ENCODE measurements around the gene USP35.
A peak's percentile ranks its signal among the peaks of the same experiment; 100 is the strongest.

Gene USP35

DNA sequence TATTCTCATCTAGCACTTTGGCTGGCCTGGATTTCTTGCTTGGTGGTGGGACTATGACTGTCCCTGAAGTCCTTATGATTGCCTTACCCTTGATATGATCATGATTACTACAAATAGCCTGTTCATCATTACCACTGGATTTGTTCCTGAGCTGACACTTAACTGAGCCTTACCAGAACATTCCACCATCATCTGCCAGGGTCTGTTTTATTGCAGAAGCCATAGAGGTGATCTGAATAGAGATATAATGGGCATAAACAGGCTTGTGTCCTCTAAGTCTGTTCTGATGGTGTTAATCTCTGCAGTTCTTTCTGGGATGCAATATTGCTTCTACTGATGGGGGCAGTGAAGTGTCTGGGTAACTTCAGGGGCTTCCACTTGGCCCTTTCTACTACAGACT lies 36.9 kb upstream of the USP35 start:
- no peak overlapping the region for H2AFZ ChIP-seq (ENCODE audit: low read length, unreplicated experiment)
- H3K4me1 ChIP-seq (ENCODE audit: control insufficient read depth, insufficient read depth, low read length, unreplicated experiment), result peaks cover 5% of the 10 kb centered on the region
- H3K27me3 ChIP-seq (ENCODE audit: insufficient read depth, low read length), result no peaks in the 10 kb centered on the region
- H3K79me2 ChIP-seq (ENCODE audit: control insufficient read depth, insufficient read depth, low read length, unreplicated experiment), result no peaks in the 10 kb centered on the region
- no peak overlapping the region for H3K4me3 ChIP-seq (ENCODE audit: low read depth, low read length)
- 0 out of 2 replicates have a peak, but pooled peaks cover 3% of the 10 kb centered on the region for H3K36me3 ChIP-seq (ENCODE audit: insufficient read depth, low read length)
- no peak overlapping the region for H3K27ac ChIP-seq (ENCODE audit: low read depth, low read length)

DNA sequence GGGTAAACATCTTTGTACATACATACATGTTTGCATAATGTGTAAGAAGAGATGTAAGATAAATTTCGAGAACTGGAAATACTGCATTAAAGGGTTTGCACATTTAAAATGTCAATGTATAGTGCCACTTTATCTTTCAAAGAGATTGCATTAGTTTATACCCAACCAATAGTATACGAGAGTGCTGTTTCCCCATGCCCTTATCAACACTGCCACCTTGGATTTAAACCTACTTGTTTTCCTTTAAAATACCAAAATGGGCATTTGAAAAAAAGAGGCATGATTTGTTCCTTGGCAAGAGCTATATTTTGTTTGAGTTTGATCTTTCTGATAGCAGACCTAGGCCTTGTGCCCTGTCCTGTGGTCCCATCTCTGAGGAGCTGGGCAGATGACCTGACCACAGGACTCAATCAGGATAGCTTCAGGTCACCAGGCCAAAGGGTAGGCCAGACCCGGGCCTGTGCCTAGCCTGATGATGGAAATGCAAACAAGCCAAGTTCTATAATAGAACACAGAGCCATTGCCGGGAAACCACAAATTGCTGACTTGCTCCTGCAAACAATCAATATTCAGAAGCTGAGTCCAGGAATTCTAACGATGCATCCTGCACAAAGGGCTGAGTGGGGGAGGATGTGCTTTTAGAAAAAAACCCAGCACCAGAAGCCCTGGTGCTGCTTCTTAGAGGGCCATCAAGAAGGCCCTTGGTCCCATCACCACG lies 32.4 kb upstream of the USP35 start:
- no peak overlapping the region for H3K27ac ChIP-seq (ENCODE audit: low read depth, low read length)
- no peaks in the 10 kb centered on the region for H3K4me1 ChIP-seq (ENCODE audit: control insufficient read depth, insufficient read depth, low read length, unreplicated experiment)
- H2AFZ ChIP-seq (ENCODE audit: low read length, unreplicated experiment), result no peak overlapping the region
- 0 out of 2 replicates have a peak, but pooled peaks cover 3% of the 10 kb centered on the region for H3K36me3 ChIP-seq (ENCODE audit: insufficient read depth, low read length)
- no peaks in the 10 kb centered on the region for H3K27me3 ChIP-seq (ENCODE audit: insufficient read depth, low read length)
- no peak overlapping the region for H3K4me3 ChIP-seq (ENCODE audit: low read depth, low read length)
- no peaks in the 10 kb centered on the region for H3K79me2 ChIP-seq (ENCODE audit: control insufficient read depth, insufficient read depth, low read length, unreplicated experiment)

DNA sequence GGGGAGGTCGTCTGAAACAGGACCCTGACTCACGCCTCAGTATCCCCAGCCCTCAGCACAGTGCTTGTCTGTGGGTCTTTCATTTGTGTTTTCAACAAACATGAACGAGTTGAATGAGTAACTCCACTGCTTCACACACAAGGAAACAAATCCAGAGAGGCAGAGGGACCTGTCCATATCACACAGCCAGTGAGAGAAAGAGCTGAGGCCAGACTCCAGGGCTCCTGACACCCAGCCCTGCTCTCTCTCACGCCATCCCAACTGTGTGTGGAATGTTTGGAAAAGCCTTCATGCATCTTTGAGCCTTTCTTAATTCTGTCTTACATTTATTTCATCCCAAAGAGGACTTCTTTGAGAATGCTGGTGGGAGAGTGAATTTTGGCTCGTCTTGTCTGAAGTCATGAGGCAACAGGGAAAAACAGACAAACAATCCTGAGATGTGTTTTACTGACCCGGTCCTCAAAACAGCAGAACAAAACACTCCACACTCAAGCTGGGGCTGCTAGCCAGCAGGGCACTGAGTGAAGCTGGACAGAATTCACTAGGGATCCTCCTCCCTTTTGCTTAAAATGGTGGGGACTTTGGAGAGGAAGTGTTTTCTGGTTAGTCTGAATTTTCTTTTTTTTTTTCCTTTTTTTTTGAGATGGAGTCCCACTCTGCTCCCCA lies 29.6 kb upstream of the USP35 start:
- Histone ChIP-seq H3K4me1 (ENCODE audit: control insufficient read depth, insufficient read depth, low read length, unreplicated experiment) (peaks cover 4% of the 10 kb centered on the region), H3K4me3 (ENCODE audit: low read depth, low read length) (no peak overlapping the region), H3K27ac (ENCODE audit: low read depth, low read length) (no peak overlapping the region), H2AFZ (ENCODE audit: low read length, unreplicated experiment) (no peak overlapping the region), H3K27me3 (ENCODE audit: insufficient read depth, low read length) (no peaks in the 10 kb centered on the region), H3K79me2 (ENCODE audit: control insufficient read depth, insufficient read depth, low read length, unreplicated experiment) (no peaks in the 10 kb centered on the region), H3K36me3 (ENCODE audit: insufficient read depth, low read length) (no peaks in the 10 kb centered on the region)

DNA sequence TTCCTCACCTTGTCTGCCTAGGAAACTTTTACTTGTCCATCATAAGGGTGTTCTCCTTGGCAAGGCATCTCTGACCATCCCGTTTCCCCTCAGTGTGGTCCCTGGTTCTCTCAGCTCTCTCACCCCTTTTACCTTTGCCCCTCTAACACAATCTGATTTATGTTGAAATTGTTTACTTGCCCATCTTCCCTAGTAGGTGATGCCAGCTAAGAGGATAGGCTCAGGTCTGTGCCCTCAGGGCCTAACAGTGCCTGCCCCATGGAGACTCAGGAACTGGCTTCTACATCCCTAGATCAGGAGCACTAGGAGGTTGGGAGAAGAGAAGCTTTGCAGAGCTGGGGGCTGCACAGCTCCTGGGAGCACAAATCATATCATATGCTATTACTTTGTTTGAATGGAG lies 28.2 kb upstream of the USP35 start:
- Histone ChIP-seq H3K4me3 (ENCODE audit: low read depth, low read length) (no peak overlapping the region), H2AFZ (ENCODE audit: low read length, unreplicated experiment) (no peak overlapping the region), H3K36me3 (ENCODE audit: insufficient read depth, low read length) (no peaks in the 10 kb centered on the region), H3K27me3 (ENCODE audit: insufficient read depth, low read length) (no peaks in the 10 kb centered on the region), H3K79me2 (ENCODE audit: control insufficient read depth, insufficient read depth, low read length, unreplicated experiment) (no peaks in the 10 kb centered on the region), H3K27ac (ENCODE audit: low read depth, low read length) (no peak overlapping the region), H3K4me1 (ENCODE audit: control insufficient read depth, insufficient read depth, low read length, unreplicated experiment) (peaks cover 4% of the 10 kb centered on the region)

DNA sequence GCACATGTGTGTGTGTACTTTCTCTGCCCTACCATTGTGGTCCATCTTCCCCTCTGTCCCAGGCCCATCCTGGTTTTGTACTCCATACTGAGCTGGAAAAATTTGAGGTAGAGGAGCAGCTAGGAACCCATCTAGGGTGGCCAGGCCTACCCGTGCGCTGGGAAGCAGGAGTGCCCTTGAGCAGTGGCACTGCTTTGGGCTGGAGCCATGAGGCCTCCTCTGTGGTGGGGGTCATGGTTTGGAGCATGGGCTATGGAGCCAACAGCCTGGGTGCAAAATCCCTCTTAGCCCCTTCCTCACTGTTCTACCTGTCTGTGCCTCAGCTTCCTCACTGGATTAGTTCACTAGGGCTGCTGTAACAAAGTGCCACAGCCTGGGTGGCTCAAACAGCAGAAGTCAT lies 27.4 kb upstream of the USP35 start:
- H2AFZ ChIP-seq (ENCODE audit: low read length, unreplicated experiment), result no peak overlapping the region
- no peak overlapping the region for H3K4me3 ChIP-seq (ENCODE audit: low read depth, low read length)
- no peaks in the 10 kb centered on the region for H3K79me2 ChIP-seq (ENCODE audit: control insufficient read depth, insufficient read depth, low read length, unreplicated experiment)
- H3K27ac ChIP-seq (ENCODE audit: low read depth, low read length), result no peak overlapping the region
- no peaks in the 10 kb centered on the region for H3K27me3 ChIP-seq (ENCODE audit: insufficient read depth, low read length)
- no peaks in the 10 kb centered on the region for H3K36me3 ChIP-seq (ENCODE audit: insufficient read depth, low read length)
- H3K4me1 ChIP-seq (ENCODE audit: control insufficient read depth, insufficient read depth, low read length, unreplicated experiment), result peaks cover 4% of the 10 kb centered on the region

DNA sequence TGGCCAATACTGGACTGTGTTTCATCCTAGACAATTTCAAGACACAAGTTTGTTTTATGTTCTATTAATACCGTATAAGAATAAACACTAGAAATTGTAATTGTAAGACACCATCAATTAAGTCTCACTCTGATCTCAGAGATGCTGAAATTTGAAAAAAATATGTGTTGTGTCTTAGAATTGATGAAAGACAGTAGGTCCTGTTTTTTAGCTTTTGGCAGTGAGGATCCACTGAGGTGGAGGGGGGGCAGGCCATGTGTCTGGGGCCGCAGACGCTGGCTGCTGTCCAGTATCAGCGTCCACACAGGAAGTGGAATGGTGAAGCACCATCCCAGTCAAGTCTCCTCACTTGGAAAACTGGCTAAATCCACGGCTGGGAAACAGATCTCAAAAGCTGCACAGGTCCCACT lies 26.8 kb upstream of the USP35 start:
- Histone ChIP-seq H2AFZ (ENCODE audit: low read length, unreplicated experiment) (no peak overlapping the region), H3K27ac (ENCODE audit: low read depth, low read length) (no peak overlapping the region), H3K4me3 (ENCODE audit: low read depth, low read length) (no peak overlapping the region), H3K4me1 (ENCODE audit: control insufficient read depth, insufficient read depth, low read length, unreplicated experiment) (peaks cover 4% of the 10 kb centered on the region), H3K36me3 (ENCODE audit: insufficient read depth, low read length) (no peaks in the 10 kb centered on the region), H3K27me3 (ENCODE audit: insufficient read depth, low read length) (no peaks in the 10 kb centered on the region), H3K79me2 (ENCODE audit: control insufficient read depth, insufficient read depth, low read length, unreplicated experiment) (no peaks in the 10 kb centered on the region)

DNA sequence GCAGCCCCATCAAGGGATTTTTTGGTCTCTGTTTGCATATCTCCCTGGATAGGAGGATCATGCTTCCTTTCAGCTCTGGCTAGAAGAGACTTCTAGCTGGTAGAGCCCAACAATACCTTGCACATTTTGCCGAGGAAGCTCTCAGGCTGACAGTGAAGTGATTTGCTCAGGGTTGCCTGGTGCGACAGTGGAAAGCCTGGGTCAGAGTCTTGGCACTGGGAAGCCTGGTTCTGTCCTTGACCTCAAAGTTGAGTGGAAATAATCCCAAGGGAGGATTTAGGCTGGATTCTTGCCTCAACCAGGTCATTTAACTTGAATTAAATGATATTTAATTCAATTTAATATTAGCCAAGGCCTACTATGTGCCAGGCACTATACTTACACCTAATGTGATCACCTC lies 24.9 kb upstream of the USP35 start:
- Histone ChIP-seq H3K36me3 (ENCODE audit: insufficient read depth, low read length) (no peaks in the 10 kb centered on the region), H3K4me3 (ENCODE audit: low read depth, low read length) (no peak overlapping the region), H3K4me1 (ENCODE audit: control insufficient read depth, insufficient read depth, low read length, unreplicated experiment) (peaks cover 12% of the 10 kb centered on the region), H3K27ac (ENCODE audit: low read depth, low read length) (no peak overlapping the region), H3K27me3 (ENCODE audit: insufficient read depth, low read length) (no peaks in the 10 kb centered on the region), H3K79me2 (ENCODE audit: control insufficient read depth, insufficient read depth, low read length, unreplicated experiment) (no peaks in the 10 kb centered on the region), H2AFZ (ENCODE audit: low read length, unreplicated experiment) (no peak overlapping the region)

DNA sequence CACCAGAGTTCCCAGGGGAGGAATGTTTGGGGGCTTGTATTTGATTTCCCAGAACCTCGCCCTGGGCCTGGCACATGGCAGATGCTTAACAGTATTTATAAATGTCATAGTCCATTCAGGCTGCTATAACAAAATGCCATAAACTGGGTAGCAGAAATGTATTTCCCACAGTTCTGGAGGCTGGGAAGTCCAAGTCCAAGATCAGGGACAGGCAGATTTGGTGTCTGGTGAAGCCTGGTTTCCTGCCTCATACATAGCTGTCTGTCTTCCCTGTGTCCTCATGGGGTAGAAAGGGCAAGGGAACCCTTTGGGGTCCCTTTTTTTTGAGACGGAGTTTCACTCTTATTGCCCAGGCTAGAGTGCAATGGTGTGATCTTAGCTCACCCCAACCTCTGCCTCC lies 24.2 kb upstream of the USP35 start:
- Histone ChIP-seq H3K27me3 (ENCODE audit: insufficient read depth, low read length) (no peaks in the 10 kb centered on the region), H3K79me2 (ENCODE audit: control insufficient read depth, insufficient read depth, low read length, unreplicated experiment) (no peaks in the 10 kb centered on the region), H3K36me3 (ENCODE audit: insufficient read depth, low read length) (no peaks in the 10 kb centered on the region), H2AFZ (ENCODE audit: low read length, unreplicated experiment) (no peak overlapping the region), H3K4me1 (ENCODE audit: control insufficient read depth, insufficient read depth, low read length, unreplicated experiment) (peaks cover 19% of the 10 kb centered on the region), H3K27ac (ENCODE audit: low read depth, low read length) (no peak overlapping the region), H3K4me3 (ENCODE audit: low read depth, low read length) (no peak overlapping the region)

DNA sequence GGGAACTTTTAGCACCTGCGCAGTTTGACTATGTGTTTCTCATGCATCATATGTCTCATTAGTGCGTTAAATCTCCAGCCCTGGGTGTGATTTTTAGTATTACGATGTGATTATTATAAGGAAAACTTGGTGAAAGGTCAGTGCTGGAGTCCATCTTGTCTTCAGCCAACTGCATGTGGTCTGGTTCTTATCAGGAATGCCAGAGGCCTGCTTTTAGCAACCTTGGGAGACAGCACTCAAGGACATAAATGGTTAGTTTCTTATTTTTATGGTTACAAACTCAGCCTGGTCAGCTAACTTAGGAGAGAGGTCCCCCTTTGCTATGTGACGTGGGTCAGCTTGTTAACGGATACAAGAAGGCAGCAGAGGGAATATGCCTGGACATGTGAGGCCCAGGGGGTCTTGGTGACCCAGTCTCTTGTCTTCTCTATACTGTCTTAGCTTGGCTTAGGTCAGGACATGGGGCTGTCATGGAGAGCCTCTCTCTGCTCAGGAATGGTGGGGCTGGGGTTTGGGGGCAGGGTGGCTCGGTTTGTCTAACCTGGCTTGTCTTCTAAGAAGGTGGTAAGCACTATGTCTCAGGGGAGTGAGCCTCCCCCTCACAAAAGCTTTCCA lies 21.8 kb upstream of the USP35 start:
- H3K27me3 ChIP-seq (ENCODE audit: insufficient read depth, low read length), result no peaks in the 10 kb centered on the region
- no peaks in the 10 kb centered on the region for H3K36me3 ChIP-seq (ENCODE audit: insufficient read depth, low read length)
- H3K4me1 ChIP-seq (ENCODE audit: control insufficient read depth, insufficient read depth, low read length, unreplicated experiment), result peaks cover 24% of the 10 kb centered on the region
- H3K27ac ChIP-seq (ENCODE audit: low read depth, low read length), result no peak overlapping the region
- no peaks in the 10 kb centered on the region for H3K79me2 ChIP-seq (ENCODE audit: control insufficient read depth, insufficient read depth, low read length, unreplicated experiment)
- no peak overlapping the region for H3K4me3 ChIP-seq (ENCODE audit: low read depth, low read length)
- H2AFZ ChIP-seq (ENCODE audit: low read length, unreplicated experiment), result no peak overlapping the region

DNA sequence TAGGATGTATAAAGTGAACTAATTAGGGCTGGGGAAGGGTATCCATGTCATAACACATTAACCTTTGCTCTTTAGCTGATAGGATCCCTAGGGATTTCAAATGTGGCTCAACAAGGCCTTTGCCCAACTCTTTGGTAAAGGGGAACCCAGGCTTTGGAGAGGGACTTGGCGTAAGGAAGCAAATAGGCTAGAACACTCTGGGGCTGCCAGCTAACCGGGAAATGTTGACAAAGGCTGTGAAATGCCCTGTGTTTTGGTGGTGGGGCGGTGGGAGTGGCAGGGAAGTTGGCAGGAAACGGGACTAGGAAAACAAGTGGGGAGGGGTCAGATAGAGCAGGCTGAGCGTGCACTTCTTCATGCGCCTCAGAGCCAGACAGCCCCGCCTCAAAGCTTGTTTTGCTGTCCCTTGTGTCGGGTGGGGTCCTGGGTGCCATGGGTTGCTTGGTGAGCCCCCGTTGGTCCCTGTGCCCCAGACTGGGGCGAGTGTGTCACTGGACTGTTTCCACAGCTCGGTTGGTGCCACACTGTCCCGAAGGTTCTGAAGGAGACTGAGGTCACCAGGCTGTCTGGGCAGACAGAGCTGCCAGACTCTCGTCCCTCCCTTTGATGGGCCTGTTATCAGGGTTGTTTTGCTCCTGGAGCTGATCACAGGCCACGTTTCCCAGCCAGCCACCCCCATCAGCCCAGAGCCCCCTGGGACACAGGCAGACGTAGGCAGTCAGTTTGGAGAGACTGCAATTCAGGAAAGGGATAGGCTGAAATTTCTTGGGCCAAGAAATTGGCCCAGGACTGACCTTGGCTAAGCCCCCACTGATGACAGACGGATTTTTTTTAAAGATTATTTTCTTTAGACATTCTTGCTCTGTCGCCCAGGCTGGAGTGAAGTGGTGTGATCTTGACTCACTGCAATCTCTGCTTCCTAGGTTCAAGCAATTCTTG lies 19.9 kb upstream of the USP35 start:
- H3K27ac ChIP-seq (ENCODE audit: low read depth, low read length), result peak overlapping the region; percentile 98
- peaks cover 20% of the 10 kb centered on the region for H3K4me1 ChIP-seq (ENCODE audit: control insufficient read depth, insufficient read depth, low read length, unreplicated experiment)
- H3K36me3 ChIP-seq (ENCODE audit: insufficient read depth, low read length), result peaks cover 1% of the 10 kb centered on the region; the same call in 1 of the 2 replicates
- no peaks in the 10 kb centered on the region for H3K27me3 ChIP-seq (ENCODE audit: insufficient read depth, low read length)
- H3K4me3 ChIP-seq (ENCODE audit: low read depth, low read length), result no peak overlapping the region
- no peaks in the 10 kb centered on the region for H3K79me2 ChIP-seq (ENCODE audit: control insufficient read depth, insufficient read depth, low read length, unreplicated experiment)
- peak overlapping the region; percentile 86 for H2AFZ ChIP-seq (ENCODE audit: low read length, unreplicated experiment)

All from ACC112 (cell line).